Daoy (cell line): ENCODE results near the gene TMEM214. TPM values are rescaled to one million over a fixed set of nuclear protein-coding genes. Genes with fewer than 3 reads are reported as not detected.

Experiments used
- DNase-seq: peaks from one replicate; pipeline ENCODE4 v3.0.0-alpha.2; 2015; ENCODE audit warnings: low read depth
- total RNA-seq: library from RNA; depleted of rRNA; stranded (reverse); fragments of >200 nt; shearing (Covaris generic); gene quantifications from 2 replicates; pipeline ENCODE4 v1.2.3, GENCODE V29; 2014; rRNA removed

TMEM214 gene, protein sequence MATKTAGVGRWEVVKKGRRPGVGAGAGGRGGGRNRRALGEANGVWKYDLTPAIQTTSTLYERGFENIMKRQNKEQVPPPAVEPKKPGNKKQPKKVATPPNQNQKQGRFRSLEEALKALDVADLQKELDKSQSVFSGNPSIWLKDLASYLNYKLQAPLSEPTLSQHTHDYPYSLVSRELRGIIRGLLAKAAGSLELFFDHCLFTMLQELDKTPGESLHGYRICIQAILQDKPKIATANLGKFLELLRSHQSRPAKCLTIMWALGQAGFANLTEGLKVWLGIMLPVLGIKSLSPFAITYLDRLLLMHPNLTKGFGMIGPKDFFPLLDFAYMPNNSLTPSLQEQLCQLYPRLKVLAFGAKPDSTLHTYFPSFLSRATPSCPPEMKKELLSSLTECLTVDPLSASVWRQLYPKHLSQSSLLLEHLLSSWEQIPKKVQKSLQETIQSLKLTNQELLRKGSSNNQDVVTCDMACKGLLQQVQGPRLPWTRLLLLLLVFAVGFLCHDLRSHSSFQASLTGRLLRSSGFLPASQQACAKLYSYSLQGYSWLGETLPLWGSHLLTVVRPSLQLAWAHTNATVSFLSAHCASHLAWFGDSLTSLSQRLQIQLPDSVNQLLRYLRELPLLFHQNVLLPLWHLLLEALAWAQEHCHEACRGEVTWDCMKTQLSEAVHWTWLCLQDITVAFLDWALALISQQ
- total RNA-seq: 36.7 and 42.7 TPM in 2 replicates

- peak; percentile 91 for DNase-seq
Observed at GRCh38 chr2:27032495-27033252, at the start of gene TMEM214. Gene TMEM214 (plus strand): TSS chr2:27032965. CDS start chr2:27033016, 51 bp downstream.

DNA sequence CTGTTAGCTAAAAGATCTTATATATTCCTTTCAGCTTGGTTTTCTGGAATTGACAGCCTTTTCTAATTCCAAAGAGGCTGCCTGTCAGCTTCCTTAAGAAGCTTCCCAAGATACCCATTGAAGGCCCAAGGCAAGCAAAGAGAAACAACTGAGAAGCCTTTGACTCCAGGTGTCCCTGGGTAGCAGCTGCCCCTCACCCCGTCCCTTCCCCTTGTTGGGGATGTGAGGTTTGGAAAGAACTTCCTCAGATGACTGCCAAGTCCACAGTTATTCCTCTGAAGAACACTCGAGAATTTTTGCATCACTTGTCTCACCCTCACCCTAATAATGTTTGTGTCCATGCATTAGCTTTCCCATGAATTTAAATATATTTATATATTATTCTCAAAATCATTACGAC is 49.0 kb upstream of the TMEM214 start:
- DNase-seq: no peak

DNA sequence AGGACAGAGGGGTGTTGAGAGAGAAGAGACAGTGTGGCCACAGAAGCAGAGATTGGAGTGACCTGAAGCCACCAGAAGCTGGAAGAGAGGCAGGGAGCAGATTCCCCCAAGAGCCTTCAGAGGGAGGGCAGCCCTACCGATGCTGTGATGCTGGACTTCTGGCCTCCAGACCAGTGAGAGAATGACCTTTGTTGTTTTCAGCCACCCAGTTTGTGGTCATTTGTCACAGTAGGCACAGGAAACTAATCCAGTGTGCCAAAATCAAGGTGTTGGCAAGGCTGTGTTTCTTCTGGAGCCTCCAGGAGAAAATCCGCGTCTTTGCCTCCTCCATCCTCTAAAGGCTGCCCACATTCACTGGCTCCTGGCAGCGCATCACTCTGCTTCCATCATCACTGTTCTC is 47.0 kb upstream of the TMEM214 start:
- no peak for DNase-seq

DNA sequence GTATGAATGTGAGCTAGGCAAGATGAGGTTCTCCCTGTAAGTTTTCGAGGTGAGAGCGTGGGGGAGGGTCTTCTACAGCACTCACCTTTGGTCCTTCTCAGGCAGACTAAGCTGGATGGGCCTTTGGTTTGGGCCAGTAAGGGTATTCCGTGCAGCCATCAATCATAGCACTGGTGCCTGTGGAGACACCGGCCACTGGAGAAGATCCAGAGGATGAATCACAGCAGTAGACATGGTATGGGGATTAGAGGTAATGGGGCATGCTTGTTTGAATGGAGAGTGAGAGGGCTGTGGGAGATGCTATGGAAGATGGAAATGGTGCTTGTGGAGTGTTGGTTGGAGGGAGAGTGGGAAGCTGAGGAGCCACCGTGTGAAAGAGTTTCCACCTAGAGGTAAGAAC is 46.2 kb upstream of the TMEM214 start:
- peak; percentile 56 for DNase-seq

- DNase-seq: peak; percentile 81
Observed at GRCh38 chr2:26988058-26988860, 44.5 kb upstream of the TMEM214 start.

- DNase-seq: peak; percentile 55
Observed at GRCh38 chr2:26989156-26989555, 43.6 kb upstream of the TMEM214 start.

DNA sequence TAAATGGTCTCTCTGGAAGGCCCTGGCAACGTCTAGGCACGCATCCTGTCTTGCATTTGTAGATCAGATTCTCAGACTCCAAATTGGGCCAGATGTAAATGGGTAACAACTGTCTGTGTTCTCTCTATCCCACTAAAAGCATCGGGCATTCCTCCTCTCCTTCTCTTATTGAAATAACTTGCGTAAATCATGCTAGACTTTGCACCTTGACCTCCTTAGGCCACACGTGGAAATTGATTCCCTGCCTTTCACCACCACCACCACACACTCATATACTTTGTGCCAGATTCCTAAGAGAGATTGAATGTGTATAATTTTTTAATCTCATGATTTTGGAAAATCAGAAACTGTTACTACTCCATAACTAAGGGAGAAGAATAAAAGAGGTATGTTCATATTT is 41.0 kb upstream of the TMEM214 start:
- no peak for DNase-seq

GRCh38 chr2:26993768-26994167 is 39.0 kb upstream of the TMEM214 start:
- DNase-seq: no peak

- no peak for DNase-seq
Observed at GRCh38 chr2:26994983-26995382, 37.8 kb upstream of the TMEM214 start.

GRCh38 chr2:26997394-26997793 is 35.4 kb upstream of the TMEM214 start:
- no peak for DNase-seq

- DNase-seq: no peak
Observed at GRCh38 chr2:26998323-26998722, 34.4 kb upstream of the TMEM214 start.

DNA sequence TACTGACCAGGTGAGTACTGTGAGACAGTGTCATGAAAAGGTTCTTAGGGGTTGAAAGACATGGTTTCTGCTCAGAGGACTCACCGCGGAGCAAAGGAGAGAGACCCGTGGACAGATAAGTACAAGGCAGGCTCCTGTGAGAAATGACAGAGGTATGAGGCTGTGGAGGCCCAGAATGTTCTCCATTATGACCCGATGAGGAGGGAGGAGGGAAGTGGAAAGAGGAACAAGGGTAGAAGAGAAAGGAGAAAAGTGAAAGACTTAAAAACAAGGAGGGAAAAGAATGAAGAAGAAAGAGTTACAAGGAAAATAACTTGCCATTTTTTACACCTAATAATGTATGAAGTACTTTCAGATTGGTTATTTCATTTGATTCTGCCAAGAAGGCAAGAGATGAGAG is 32.5 kb upstream of the TMEM214 start:
- DNase-seq: no peak

- no peak for DNase-seq
Observed at GRCh38 chr2:27000995-27001394, 31.8 kb upstream of the TMEM214 start.

GRCh38 chr2:27001950-27002349 is 30.8 kb upstream of the TMEM214 start:
- DNase-seq: no peak

DNA sequence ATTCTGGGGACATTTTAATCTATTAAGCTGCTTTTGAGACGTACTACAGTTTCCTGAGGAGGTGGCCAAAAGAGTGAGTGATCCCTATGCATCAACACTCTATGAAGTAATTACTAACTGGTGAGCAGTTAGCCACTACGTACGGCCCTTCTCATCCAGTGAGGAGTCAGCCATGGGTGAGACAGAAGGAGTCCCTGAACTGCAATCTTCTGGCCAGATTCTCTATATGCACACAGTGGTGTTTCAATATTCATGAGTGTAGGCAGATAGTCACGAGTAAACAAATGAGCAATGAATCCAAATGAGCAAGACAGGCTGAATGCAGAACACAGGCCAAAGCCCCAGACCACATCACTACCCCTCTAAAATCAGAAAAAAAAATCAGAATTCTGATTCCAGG is 29.8 kb upstream of the TMEM214 start:
- no peak for DNase-seq

DNA sequence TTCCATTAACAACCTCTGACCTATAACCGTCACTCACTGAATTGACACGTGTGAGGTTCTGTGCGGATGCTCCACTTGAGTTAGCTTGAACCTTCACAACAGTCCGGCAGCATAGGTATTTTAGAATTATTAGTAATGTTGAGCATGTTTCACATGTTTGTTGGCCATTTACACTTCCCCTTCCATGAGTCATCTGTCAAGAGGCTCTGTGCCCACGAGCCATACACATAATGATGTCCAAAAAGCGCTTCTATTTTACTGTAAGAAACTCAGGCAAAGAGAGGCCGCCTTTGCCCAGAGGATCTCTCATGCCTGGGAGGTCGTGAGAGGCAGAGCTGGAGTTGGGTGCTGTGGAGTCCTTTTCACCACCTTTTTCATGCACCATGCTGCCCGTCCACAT is 28.9 kb upstream of the TMEM214 start:
- DNase-seq: peak; percentile 64

DNA sequence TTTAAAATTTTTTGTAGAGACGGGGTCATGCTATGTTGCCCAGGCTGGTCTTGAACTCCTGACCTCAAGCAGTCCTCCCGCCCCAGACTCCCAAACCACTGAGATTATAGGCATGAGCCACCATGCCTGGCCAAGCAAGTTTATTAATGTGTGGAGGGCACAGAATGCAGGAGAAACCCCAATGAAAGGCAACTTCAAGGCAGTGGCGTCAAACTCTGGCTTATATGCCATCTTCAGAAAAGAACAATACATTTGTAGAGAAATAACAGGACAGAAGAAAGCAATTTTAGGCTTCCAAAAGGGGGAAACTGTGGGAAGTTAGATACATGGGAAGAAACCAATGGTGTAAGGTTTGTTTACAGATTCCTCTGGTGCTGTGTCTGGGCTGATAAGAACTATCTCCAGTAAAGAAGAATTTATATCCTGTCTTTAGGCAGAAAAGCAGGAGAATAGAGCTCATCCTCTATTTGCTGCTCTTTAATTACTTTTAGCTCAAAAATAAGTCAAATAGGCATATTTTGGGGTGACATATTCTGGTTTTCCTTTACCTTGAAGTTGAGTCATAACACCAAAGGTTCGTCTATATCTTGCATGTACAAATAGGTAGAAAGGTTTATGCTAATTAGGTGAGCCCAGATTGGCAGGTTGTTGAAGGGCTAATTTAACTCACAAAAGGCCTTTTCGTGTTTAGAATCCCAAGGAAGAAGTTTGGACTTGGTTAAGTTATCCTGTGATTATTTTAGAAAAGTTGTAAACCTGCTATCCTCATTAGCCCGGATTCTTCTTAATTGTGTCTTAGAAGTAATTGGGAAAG is 26.0 kb upstream of the TMEM214 start:
- DNase-seq: no peak

GRCh38 chr2:27007416-27008374 is 25.1 kb upstream of the TMEM214 start:
- DNase-seq: no peak

- no peak for DNase-seq
Observed at GRCh38 chr2:27008678-27009077, 24.1 kb upstream of the TMEM214 start.

GRCh38 chr2:27009083-27009482 is 23.7 kb upstream of the TMEM214 start:
- DNase-seq: no peak
